K562 (cell line): ENCODE data around the gene IFI27L2. TPM values are rescaled to one million over a fixed set of nuclear protein-coding genes. Genes with fewer than 3 reads are reported as not detected.

Experiments
- ATAC-seq: fragments of 200-7000 bp; cut with Tn5 transposase; 3 replicates; pipeline ENCODE4 v1.9.1; 2020; ENCODE audit warnings: moderate library complexity
- BruUV-seq: library from RNA; stranded (reverse); fragments of 400-500 nt; replicated peaks from 2 replicates; lab custom pipeline; 2021; lab: Mats Ljungman, UMichigan
- CTCF ChIA-PET: fragments of 300-600 bp; formaldehyde crosslinking; extraction: SDS; loops from one replicate; lab custom pipeline; 2021; ENCODE audit warnings: low intra/inter-chr PET ratio; lab: Yijun Ruan, JAX
- POLR2A ChIA-PET: fragments of 300-600, 350-650 bp; sonication (Branson Sonifier 250); formaldehyde crosslinking; extraction: SDS; loops from one replicate; lab custom pipeline; 2021; ENCODE audit warnings: antibody characterized with exemption, inconsistent platforms; lab: Yijun Ruan, JAX
- DNase-seq, 4 experiments: peaks; one replicate each; pipeline versions ENCODE4 v3.0.0 to v3.0.0-alpha.2; 2011 to 2018; ENCODE audit warnings: low spot score in 3 of 4, mixed read lengths in 3 of 4; ENCODE audit errors: extremely low read depth in 1 of 4
- FAIRE-seq: peaks from 2 replicates; lab custom pipeline; 2011; peaks lifted over from hg19 to GRCh38; lab: Jason Lieb, UNC
- H2AFZ ChIP-seq: 2 replicates; pipeline ENCODE4 v1.6.0; 2011; ENCODE audit warnings: low read depth, low read length, control low read depth, inconsistent platforms
- H3K27ac ChIP-seq: fragments of 200-600 bp; 3 replicates; pipeline ENCODE4 v1.8.0; 2011; ENCODE audit warnings: low read depth, mild to moderate bottlenecking, control low read depth, inconsistent platforms, low read length, moderate library complexity, mixed read lengths; ENCODE audit errors: extremely low read depth
- H3K27me3 ChIP-seq, 2 experiments: fragments of 300-600 bp in 1 of 2; 2 replicates in 1 of 2; 3 replicates in 1 of 2; pipeline versions ENCODE4 v1.6.0 to v1.8.0; 2011; ENCODE audit warnings: inconsistent platforms in 2 of 2, low read length in 2 of 2, mild to moderate bottlenecking in 1 of 2, mixed read lengths in 1 of 2, moderate library complexity in 1 of 2; ENCODE audit not compliant: control insufficient read depth in 2 of 2, insufficient read depth in 2 of 2
- H3K36me3 ChIP-seq: fragments of 300-600 bp; 3 replicates; pipeline ENCODE4 v1.8.0; 2011; ENCODE audit warnings: mild to moderate bottlenecking, low read length, inconsistent platforms; ENCODE audit not compliant: control insufficient read depth, insufficient read depth
- H3K4me1 ChIP-seq, 2 experiments: fragments of 200-600 bp in 1 of 2; replicated peaks in 1 of 2; 2 replicates in 1 of 2; 3 replicates in 1 of 2; pipeline versions ENCODE4 v1.5.1 to v1.8.0; 2011; ENCODE audit warnings: inconsistent platforms in 2 of 2, low read length in 2 of 2, mild to moderate bottlenecking in 1 of 2, mixed read lengths in 1 of 2, moderate library complexity in 1 of 2; ENCODE audit not compliant: control insufficient read depth in 2 of 2, insufficient read depth in 2 of 2
- H3K4me2 ChIP-seq: 2 replicates; pipeline ENCODE4 v1.6.1; 2011; ENCODE audit warnings: low read length, control low read depth, inconsistent platforms, mixed read lengths; ENCODE audit not compliant: insufficient read depth
- H3K4me3 ChIP-seq: fragments of 200-600 bp; sonication (generic), shearing (Covaris generic); 2 replicates; pipeline ENCODE4 v1.5.1; 2016; ENCODE audit warnings: control low read depth, inconsistent platforms
- H3K79me2 ChIP-seq: fragments of 200-600 bp; 3 replicates; pipeline ENCODE4 v1.8.0; 2011; ENCODE audit warnings: low read length, inconsistent platforms; ENCODE audit not compliant: control insufficient read depth, insufficient read depth
- H3K9ac ChIP-seq, 2 experiments: 2 replicates each; pipeline versions ENCODE4 v1.6.0 to v1.6.1; 2011; ENCODE audit warnings: low read depth in 2 of 2, low read length in 2 of 2, control low read depth in 1 of 2, inconsistent platforms in 1 of 2, mild to moderate bottlenecking in 1 of 2, mixed read lengths in 1 of 2; ENCODE audit not compliant: insufficient read depth in 1 of 2
- H3K9me1 ChIP-seq: one replicate; pipeline ENCODE4 v1.6.0; 2011; ENCODE audit warnings: inconsistent platforms, mild to moderate bottlenecking, low read length, moderate library complexity; ENCODE audit not compliant: control insufficient read depth, insufficient read depth
- H3K9me3 ChIP-seq: replicated peaks from 2 replicates; pipeline ENCODE4 v1.5.1; 2011; ENCODE audit warnings: low read depth, low read length, inconsistent platforms; ENCODE audit not compliant: control insufficient read depth, insufficient read depth
- H4K20me1 ChIP-seq: replicated peaks from 2 replicates; pipeline ENCODE4 v1.6.1; 2011; ENCODE audit warnings: low read length, inconsistent platforms, mixed read lengths; ENCODE audit not compliant: control insufficient read depth, insufficient read depth
- ATF3 ChIP-seq, 2 experiments: fragments of 450-650 bp in 1 of 2; sonication (generic) in 1 of 2; formaldehyde crosslinking in 1 of 2; IDR thresholded peaks in 1 of 2; conservative IDR thresholded peaks in 1 of 2; 2 replicates each; pipeline versions ENCODE4 v1.6.1 to v1.8.1; 2016 to 2023; ENCODE audit warnings: mild to moderate bottlenecking in 2 of 2, moderate library complexity in 2 of 2, inconsistent platforms in 1 of 2, missing genetic modification reagents in 1 of 2
- KDM2B ChIP-seq: fragments of 250-450 bp; sonication (Bioruptor Pico); IDR thresholded peaks from 2 replicates; pipeline ENCODE4 v1.8.0; 2021; ENCODE audit warnings: mild to moderate bottlenecking, moderate library complexity
- MAZ ChIP-seq, 2 experiments: fragments of 450-650 bp in 1 of 2; sonication (generic) in 1 of 2; formaldehyde crosslinking; IDR thresholded peaks in 1 of 2; conservative IDR thresholded peaks in 1 of 2; 2 replicates each; pipeline versions ENCODE4 v1.4.0 to v1.5.0; 2020; ENCODE audit warnings: mild to moderate bottlenecking in 1 of 2, missing genetic modification reagents in 1 of 2
- RAD21 ChIP-seq, 2 experiments: fragments of 250-450 bp in 1 of 2; fragments of 450-650 bp in 1 of 2; sonication (Bioruptor Pico) in 1 of 2; formaldehyde crosslinking in 1 of 2; IDR thresholded peaks in 1 of 2; conservative IDR thresholded peaks in 1 of 2; 2 replicates each; pipeline versions ENCODE4 v1.4.0 to v1.8.0; 2020 to 2022; ENCODE audit warnings: mild to moderate bottlenecking in 2 of 2, moderate library complexity in 1 of 2
- SMARCC2 ChIP-seq: fragments of 450-650 bp; IDR thresholded peaks from 2 replicates; pipeline ENCODE4 v1.6.1; 2017; ENCODE audit warnings: antibody characterized with exemption, moderate library complexity, mild to moderate bottlenecking, low read depth
- TEAD4 ChIP-seq, 2 experiments: sonication (generic) in 1 of 2; formaldehyde crosslinking in 1 of 2; IDR thresholded peaks; 2 replicates each; pipeline versions ENCODE4 v1.6.1 to v1.8.0; 2012 to 2022; ENCODE audit warnings: borderline replicate concordance in 1 of 2, inconsistent platforms in 1 of 2, low read length in 1 of 2, mild to moderate bottlenecking in 1 of 2, missing genetic modification reagents in 1 of 2
- TRIM28 ChIP-seq: fragments of 450-650 bp; IDR thresholded peaks from 2 replicates; pipeline ENCODE4 v1.6.1; 2017
- ZNF253 ChIP-seq: fragments of 250-450 bp; sonication (Bioruptor Pico); conservative IDR thresholded peaks from 2 replicates; pipeline ENCODE4 v1.6.1; 2021; ENCODE audit warnings: mild to moderate bottlenecking
- WGBS: fragments of 100-300 bp; shearing (Covaris generic); methylation state at CpG from one replicate; pipeline ENCODE4 v1.1.6; 2016; ENCODE audit warnings: low coverage, mixed read lengths; ENCODE audit not compliant: insufficient coverage; ENCODE audit errors: missing lambda C conversion rate; 5-methylcytosine and 5-hydroxymethylcytosine counted together
- in situ Hi-C: fragments of 300-500 bp; cut with MboI; formaldehyde crosslinking; loops from 4 replicates; pipeline ENCODE4 v1.15.0; 2018; ENCODE audit warnings: inconsistent platforms, mixed read lengths
- intact Hi-C: fragments of 100-400 bp; cut with micrococcal nuclease; formaldehyde crosslinking; loops from 2 replicates; pipeline ENCODE4 v1.14.2; 2022
- polyA plus RNA-seq, 8 experiments: library from polyadenylated mRNA; depleted of rRNA in 4 of 8; stranded (reverse) in 5 of 8; unstranded in 3 of 8; fragments of >200 nt; fragmentation: Nextera tagmentation in 2 of 8; fragmentation: Illumina TruSeq in 1 of 8; extraction: Ambion mirVana in 2 of 8; extraction: Trizol in 1 of 8; gene quantifications; 2 replicates each; pipeline versions ENCODE4 v1.2.1 to v1.2.3, GENCODE V29; 2011 to 2014; ENCODE audit warnings: inconsistent platforms in 1 of 8, missing spikeins in 1 of 8
- total RNA-seq, 7 experiments: library from RNA; depleted of rRNA in 6 of 7; stranded (reverse); fragments of >200 nt in 6 of 7; fragmentation: Illumina TruSeq in 2 of 7; extraction: Trizol in 2 of 7; gene quantifications; 2 replicates each; pipeline versions ENCODE4 v1.2.1 to v1.2.3, GENCODE V29; 2011 to 2021; ENCODE audit warnings: low replicate concordance in 1 of 7

The IFI27L2 gene
- total and polyA plus RNA-seq, 9 of the 15 experiments (the other 6 are each of a cell fraction or from before 2014, with no cell fraction given): 1.0 to 9.3 (median 4.1) TPM

DNA sequence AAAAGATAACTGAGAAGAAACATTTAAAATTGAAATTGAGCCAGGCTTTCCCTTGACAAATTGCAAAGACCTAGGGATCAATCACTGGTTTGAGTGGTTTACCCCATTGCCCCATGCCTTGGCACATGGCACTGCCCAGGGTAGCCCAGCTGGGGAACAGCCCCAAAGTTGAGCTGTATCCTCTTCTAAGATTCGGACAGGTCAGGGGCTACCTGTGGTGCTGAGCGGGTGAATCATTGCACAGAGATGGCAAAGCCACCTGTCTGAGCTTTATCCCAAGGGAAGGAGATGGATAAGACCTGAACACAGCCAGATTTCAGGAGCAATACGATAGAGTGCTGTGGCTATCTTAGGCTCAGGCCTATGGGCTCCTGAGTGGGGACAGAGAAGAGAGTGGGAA lies 7.0 kb downstream of the IFI27L2 start:
- no peak for FAIRE-seq
- Histone ChIP-seq H3K79me2 (no peaks in the 10 kb centered on the region), H3K4me2 (no peak overlapping the region), H3K4me3 (no peak overlapping the region), H3K9me1 (no peaks in the 10 kb centered on the region), H3K27me3 (peaks cover 0 to 20% of the 10 kb centered on the region in 2 experiments; a peak in 2 of 5 replicates), H3K36me3 (no peaks in the 10 kb centered on the region), H2AFZ (no peak overlapping the region), H3K4me1 (no peaks in the 10 kb centered on the region; a peak in 1 of 5 replicates), H4K20me1 (no peaks in the 10 kb centered on the region), H3K9ac (no peak overlapping the region), H3K9me3 (no peaks in the 10 kb centered on the region), H3K27ac (no peak overlapping the region)
- intact Hi-C loops (no loop called here), in situ Hi-C loops (no loop called here)
- ChIA-PET POLR2A (no interaction called here), CTCF (no interaction called here)
- 0% methylated on average over 3 of the region's 3 CpGs for WGBS
- ATAC-seq: no peak
- DNase-seq: no peak
- BruUV-seq: no TSS peak
- TF ChIP-seq TEAD4 (IDR thresholded peaks at IDR 0.05; ENCODE audit: low read length): no peak
- no peak for TF ChIP-seq TEAD4 (CRISPR knock-in tag; IDR thresholded peaks at IDR 0.05; ENCODE audit: borderline replicate concordance)
- TF ChIP-seq MAZ (CRISPR knock-in tag; conservative IDR thresholded peaks at IDR 0.05 in 1 of 2, IDR thresholded peaks at IDR 0.05 in 1 of 2): no peak
- TF ChIP-seq ZNF253: no peak
- no peak for TF ChIP-seq TRIM28
- no peak for TF ChIP-seq ATF3 (IDR thresholded peaks at IDR 0.05)
- TF ChIP-seq ATF3 (CRISPR knock-in tag; conservative IDR thresholded peaks at IDR 0.05): no peak
- TF ChIP-seq SMARCC2: no peak
- no peak for TF ChIP-seq KDM2B (CRISPR knock-in tag)
- no peak for TF ChIP-seq RAD21 (CRISPR knock-in tag; conservative IDR thresholded peaks at IDR 0.05 in 1 of 2, IDR thresholded peaks at IDR 0.05 in 1 of 2)
